ENCODE measurements around the gene CCDC146.

DNA sequence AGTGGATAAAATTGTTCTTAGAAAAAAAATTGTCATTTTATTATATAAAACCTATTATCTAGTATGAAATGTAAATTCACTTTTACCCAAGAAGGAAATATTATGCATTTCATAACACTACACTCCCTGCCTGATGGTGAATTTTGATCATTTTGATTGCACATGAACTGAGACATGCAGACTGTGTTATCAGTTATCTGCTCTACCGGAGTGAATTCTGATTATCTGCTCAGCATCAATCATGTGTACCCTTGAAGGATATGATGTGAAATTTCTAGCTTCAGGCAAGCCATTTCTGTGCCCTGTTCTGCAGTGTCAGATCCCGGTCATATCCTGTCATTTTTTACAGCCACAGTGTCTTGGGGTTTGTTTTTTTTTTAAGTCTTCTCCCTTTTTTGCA lies 162.2 kb downstream of the CCDC146 start:
- TF ChIP-seq, protein P1, sequence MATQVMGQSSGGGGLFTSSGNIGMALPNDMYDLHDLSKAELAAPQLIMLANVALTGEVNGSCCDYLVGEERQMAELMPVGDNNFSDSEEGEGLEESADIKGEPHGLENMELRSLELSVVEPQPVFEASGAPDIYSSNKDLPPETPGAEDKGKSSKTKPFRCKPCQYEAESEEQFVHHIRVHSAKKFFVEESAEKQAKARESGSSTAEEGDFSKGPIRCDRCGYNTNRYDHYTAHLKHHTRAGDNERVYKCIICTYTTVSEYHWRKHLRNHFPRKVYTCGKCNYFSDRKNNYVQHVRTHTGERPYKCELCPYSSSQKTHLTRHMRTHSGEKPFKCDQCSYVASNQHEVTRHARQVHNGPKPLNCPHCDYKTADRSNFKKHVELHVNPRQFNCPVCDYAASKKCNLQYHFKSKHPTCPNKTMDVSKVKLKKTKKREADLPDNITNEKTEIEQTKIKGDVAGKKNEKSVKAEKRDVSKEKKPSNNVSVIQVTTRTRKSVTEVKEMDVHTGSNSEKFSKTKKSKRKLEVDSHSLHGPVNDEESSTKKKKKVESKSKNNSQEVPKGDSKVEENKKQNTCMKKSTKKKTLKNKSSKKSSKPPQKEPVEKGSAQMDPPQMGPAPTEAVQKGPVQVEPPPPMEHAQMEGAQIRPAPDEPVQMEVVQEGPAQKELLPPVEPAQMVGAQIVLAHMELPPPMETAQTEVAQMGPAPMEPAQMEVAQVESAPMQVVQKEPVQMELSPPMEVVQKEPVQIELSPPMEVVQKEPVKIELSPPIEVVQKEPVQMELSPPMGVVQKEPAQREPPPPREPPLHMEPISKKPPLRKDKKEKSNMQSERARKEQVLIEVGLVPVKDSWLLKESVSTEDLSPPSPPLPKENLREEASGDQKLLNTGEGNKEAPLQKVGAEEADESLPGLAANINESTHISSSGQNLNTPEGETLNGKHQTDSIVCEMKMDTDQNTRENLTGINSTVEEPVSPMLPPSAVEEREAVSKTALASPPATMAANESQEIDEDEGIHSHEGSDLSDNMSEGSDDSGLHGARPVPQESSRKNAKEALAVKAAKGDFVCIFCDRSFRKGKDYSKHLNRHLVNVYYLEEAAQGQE (IDR thresholded peaks at IDR 0.05; ENCODE audit: insufficient read depth in 1 of 2, low read depth in 2 of 2, low read length in 2 of 2) = no peak
- TF ChIP-seq TAF1 (IDR thresholded peaks at IDR 0.05; ENCODE audit: borderline replicate concordance, insufficient read depth, low read length) (no peak), POLR2AphosphoS5 (IDR thresholded peaks at IDR 0.05; ENCODE audit: low read depth, low read length) (no peak), FOXP2 (optimal IDR thresholded peaks at IDR 0.05; ENCODE audit: borderline replicate concordance, extremely low read depth, extremely low read length, insufficient read depth) (no peak), SIN3A (IDR thresholded peaks at IDR 0.05; ENCODE audit: borderline replicate concordance, insufficient read depth, low read length) (no peak)
